D721Med (cell line): ENCODE measurements around the gene SLC7A1.

Experiments used
- DNase-seq: peaks from one replicate; pipeline ENCODE4 v3.0.0; 2011; ENCODE audit warnings: low spot score; ENCODE audit not compliant: insufficient read length
- FAIRE-seq: peaks from 2 replicates; lab custom pipeline; 2011; peaks lifted over from hg19 to GRCh38; lab: Jason Lieb, UNC
- CTCF ChIP-seq: IDR thresholded peaks from 2 replicates; pipeline ENCODE4 v1.5.1; 2012; ENCODE audit warnings: mild to moderate bottlenecking, control low read depth; ENCODE audit not compliant: insufficient read depth; ENCODE audit errors: missing control alignments

The SLC7A1 gene

GRCh38 chr13:29486551-29486950 is 108.9 kb downstream of the SLC7A1 start:
- DNase-seq, result no peak
- FAIRE-seq, result no peak
- TF ChIP-seq CTCF, result no peak

GRCh38 chr13:29484796-29485195 is 110.7 kb downstream of the SLC7A1 start:
- TF ChIP-seq CTCF, result no peak
- DNase-seq, result no peak
- no peak for FAIRE-seq

- DNase-seq, result no peak
- FAIRE-seq, result no peak
- TF ChIP-seq CTCF, result no peak
Observed at GRCh38 chr13:29484236-29484635, 111.3 kb downstream of the SLC7A1 start.

GRCh38 chr13:29483623-29484022 is 111.9 kb downstream of the SLC7A1 start:
- no peak for FAIRE-seq

GRCh38 chr13:29483211-29483610 is 112.3 kb downstream of the SLC7A1 start:
- TF ChIP-seq CTCF, result no peak
- FAIRE-seq (no peak), DNase-seq (no peak)

More at GRCh38 chr13:29483623-29484022, 111.9 kb downstream of the SLC7A1 start:
- no peak for DNase-seq
- TF ChIP-seq CTCF, result no peak

GRCh38 chr13:29482504-29482903 is 113.0 kb downstream of the SLC7A1 start:
- FAIRE-seq (no peak), DNase-seq (no peak)
- no peak for TF ChIP-seq CTCF

GRCh38 chr13:29481603-29482002 is 113.9 kb downstream of the SLC7A1 start:
- no peak for FAIRE-seq
- no peak for TF ChIP-seq CTCF
- no peak for DNase-seq
